Measurements from ENCODE around the gene SLC18B1. TPM values are rescaled to one million over a fixed set of nuclear protein-coding genes. Genes with fewer than 3 reads are reported as not detected.
"Not testable (repeated sequence)": the region's sequence is repeated elsewhere in the genome, so short reads cannot be mapped to it uniquely, and the experiment has no call there.

The SLC18B1 gene
- polyA plus RNA-seq, 1 donor: 27.9 TPM

GRCh38 chr6:132777881-132778280 lies 20.6 kb downstream of the SLC18B1 start:
- WGBS (ENCODE audit: insufficient coverage, low lambda C conversion rate): 80% methylated on average over 1 of the region's 8 CpGs
- not testable (repeated sequence) for H3K27me3 ChIP-seq (ENCODE audit: control insufficient read depth, insufficient read depth, low read length); H3K9me3 ChIP-seq (ENCODE audit: control insufficient read depth, low read depth, low read length); H3K27ac ChIP-seq (ENCODE audit: low read length); H3K4me1 ChIP-seq (ENCODE audit: control insufficient read depth, insufficient read depth, low read length); H3K4me3 ChIP-seq (ENCODE audit: low read length); DNase-seq
- H3K36me3 ChIP-seq (ENCODE audit: control insufficient read depth, insufficient read depth, low read length): peaks cover 30% of the 10 kb centered on the region

GRCh38 chr6:132768051-132768517 lies 30.4 kb downstream of the SLC18B1 start:
- Histone ChIP-seq H3K9me3 (ENCODE audit: control insufficient read depth, low read depth, low read length) (no peaks in the 10 kb centered on the region), H3K36me3 (ENCODE audit: control insufficient read depth, insufficient read depth, low read length) (peaks cover 16% of the 10 kb centered on the region), H3K27me3 (ENCODE audit: control insufficient read depth, insufficient read depth, low read length) (no peaks in the 10 kb centered on the region), H3K4me1 (ENCODE audit: control insufficient read depth, insufficient read depth, low read length) (peaks cover 11% of the 10 kb centered on the region), H3K27ac (ENCODE audit: low read length) (no peak overlapping the region), H3K4me3 (ENCODE audit: low read length) (no peak overlapping the region)
- WGBS (ENCODE audit: insufficient coverage, low lambda C conversion rate): no CpG with 5 or more reads among the region's 6 CpGs
- DNase-seq: peak; percentile 49 to 74

GRCh38 chr6:132765560-132765959 lies 32.9 kb downstream of the SLC18B1 start:
- no peak for DNase-seq

GRCh38 chr6:132764370-132764769 lies 34.1 kb downstream of the SLC18B1 start:
- DNase-seq: peak in 1 of 2 donors; percentile 20
- Histone ChIP-seq H3K4me3 (ENCODE audit: low read length) (no peak overlapping the region), H3K36me3 (ENCODE audit: control insufficient read depth, insufficient read depth, low read length) (peaks cover 2% of the 10 kb centered on the region), H3K9me3 (ENCODE audit: control insufficient read depth, low read depth, low read length) (no peaks in the 10 kb centered on the region), H3K4me1 (ENCODE audit: control insufficient read depth, insufficient read depth, low read length) (peaks cover 11% of the 10 kb centered on the region), H3K27ac (ENCODE audit: low read length) (no peak overlapping the region), H3K27me3 (ENCODE audit: control insufficient read depth, insufficient read depth, low read length) (no peaks in the 10 kb centered on the region)

More at GRCh38 chr6:132765560-132765959, 32.9 kb downstream of the SLC18B1 start:
- H3K36me3 ChIP-seq (ENCODE audit: control insufficient read depth, insufficient read depth, low read length): peaks cover 9% of the 10 kb centered on the region
- H3K27ac ChIP-seq (ENCODE audit: low read length): no peak overlapping the region
- no peaks in the 10 kb centered on the region for H3K9me3 ChIP-seq (ENCODE audit: control insufficient read depth, low read depth, low read length)
- no peak overlapping the region for H3K4me3 ChIP-seq (ENCODE audit: low read length)
- 80% methylated on average over 1 of the region's 1 CpG for WGBS (ENCODE audit: insufficient coverage, low lambda C conversion rate)
- peaks cover 11% of the 10 kb centered on the region for H3K4me1 ChIP-seq (ENCODE audit: control insufficient read depth, insufficient read depth, low read length)
- H3K27me3 ChIP-seq (ENCODE audit: control insufficient read depth, insufficient read depth, low read length): no peaks in the 10 kb centered on the region

- Histone ChIP-seq H3K4me3 (ENCODE audit: low read length) (no peak overlapping the region), H3K36me3 (ENCODE audit: control insufficient read depth, insufficient read depth, low read length) (no peaks in the 10 kb centered on the region), H3K27me3 (ENCODE audit: control insufficient read depth, insufficient read depth, low read length) (no peaks in the 10 kb centered on the region), H3K4me1 (ENCODE audit: control insufficient read depth, insufficient read depth, low read length) (peaks cover 11% of the 10 kb centered on the region), H3K9me3 (ENCODE audit: control insufficient read depth, low read depth, low read length) (no peaks in the 10 kb centered on the region), H3K27ac (ENCODE audit: low read length) (no peak overlapping the region)
- peak; percentile 19 to 24 for DNase-seq
- WGBS (ENCODE audit: insufficient coverage, low lambda C conversion rate): no CpG with 5 or more reads among the region's 2 CpGs
Observed at GRCh38 chr6:132763269-132763668, 35.2 kb downstream of the SLC18B1 start.

GRCh38 chr6:132760256-132760655 lies 38.2 kb downstream of the SLC18B1 start:
- no peaks in the 10 kb centered on the region for H3K36me3 ChIP-seq (ENCODE audit: control insufficient read depth, insufficient read depth, low read length)
- H3K4me3 ChIP-seq (ENCODE audit: low read length): no peak overlapping the region
- peaks cover 11% of the 10 kb centered on the region for H3K4me1 ChIP-seq (ENCODE audit: control insufficient read depth, insufficient read depth, low read length)
- no peaks in the 10 kb centered on the region for H3K27me3 ChIP-seq (ENCODE audit: control insufficient read depth, insufficient read depth, low read length)
- H3K27ac ChIP-seq (ENCODE audit: low read length): no peak overlapping the region
- H3K9me3 ChIP-seq (ENCODE audit: control insufficient read depth, low read depth, low read length): no peaks in the 10 kb centered on the region
- DNase-seq: no peak
- WGBS (ENCODE audit: insufficient coverage, low lambda C conversion rate): no CpG with 5 or more reads among the region's 3 CpGs

GRCh38 chr6:132758689-132759088 lies 39.7 kb downstream of the SLC18B1 start:
- no peak for DNase-seq
- H3K27me3 ChIP-seq (ENCODE audit: control insufficient read depth, insufficient read depth, low read length): no peaks in the 10 kb centered on the region
- no CpG with 5 or more reads among the region's 2 CpGs for WGBS (ENCODE audit: insufficient coverage, low lambda C conversion rate)

GRCh38 chr6:132752255-132752654 lies 46.2 kb downstream of the SLC18B1 start:
- Histone ChIP-seq H3K36me3 (ENCODE audit: control insufficient read depth, insufficient read depth, low read length) (no peaks in the 10 kb centered on the region), H3K27me3 (ENCODE audit: control insufficient read depth, insufficient read depth, low read length) (no peaks in the 10 kb centered on the region), H3K9me3 (ENCODE audit: control insufficient read depth, low read depth, low read length) (no peaks in the 10 kb centered on the region), H3K27ac (ENCODE audit: low read length) (no peak overlapping the region), H3K4me1 (ENCODE audit: control insufficient read depth, insufficient read depth, low read length) (no peaks in the 10 kb centered on the region), H3K4me3 (ENCODE audit: low read length) (no peak overlapping the region)
- WGBS (ENCODE audit: insufficient coverage, low lambda C conversion rate): no CpG with 5 or more reads among the region's 1 CpG
- DNase-seq: no peak

More at GRCh38 chr6:132758689-132759088, 39.7 kb downstream of the SLC18B1 start:
- Histone ChIP-seq H3K9me3 (ENCODE audit: control insufficient read depth, low read depth, low read length) (no peaks in the 10 kb centered on the region), H3K36me3 (ENCODE audit: control insufficient read depth, insufficient read depth, low read length) (no peaks in the 10 kb centered on the region), H3K4me1 (ENCODE audit: control insufficient read depth, insufficient read depth, low read length) (peaks cover 6% of the 10 kb centered on the region), H3K27ac (ENCODE audit: low read length) (no peak overlapping the region), H3K4me3 (ENCODE audit: low read length) (no peak overlapping the region)

- no peaks in the 10 kb centered on the region for H3K36me3 ChIP-seq (ENCODE audit: control insufficient read depth, insufficient read depth, low read length)
- no peaks in the 10 kb centered on the region for H3K4me1 ChIP-seq (ENCODE audit: control insufficient read depth, insufficient read depth, low read length)
- no peak overlapping the region for H3K27ac ChIP-seq (ENCODE audit: low read length)
- no peak for DNase-seq
- no peaks in the 10 kb centered on the region for H3K9me3 ChIP-seq (ENCODE audit: control insufficient read depth, low read depth, low read length)
- H3K4me3 ChIP-seq (ENCODE audit: low read length): no peak overlapping the region
- no CpG with 5 or more reads among the region's 1 CpG for WGBS (ENCODE audit: insufficient coverage, low lambda C conversion rate)
- no peaks in the 10 kb centered on the region for H3K27me3 ChIP-seq (ENCODE audit: control insufficient read depth, insufficient read depth, low read length)
Observed at GRCh38 chr6:132751828-132752227, 46.6 kb downstream of the SLC18B1 start.

GRCh38 chr6:132751306-132751705 lies 47.1 kb downstream of the SLC18B1 start:
- DNase-seq: no peak
- no peaks in the 10 kb centered on the region for H3K27me3 ChIP-seq (ENCODE audit: control insufficient read depth, insufficient read depth, low read length)
- 100% methylated on average over 1 of the region's 4 CpGs for WGBS (ENCODE audit: insufficient coverage, low lambda C conversion rate)
- no peaks in the 10 kb centered on the region for H3K4me1 ChIP-seq (ENCODE audit: control insufficient read depth, insufficient read depth, low read length)
- no peaks in the 10 kb centered on the region for H3K36me3 ChIP-seq (ENCODE audit: control insufficient read depth, insufficient read depth, low read length)
- no peak overlapping the region for H3K4me3 ChIP-seq (ENCODE audit: low read length)
- no peak overlapping the region for H3K27ac ChIP-seq (ENCODE audit: low read length)
- H3K9me3 ChIP-seq (ENCODE audit: control insufficient read depth, low read depth, low read length): no peaks in the 10 kb centered on the region

GRCh38 chr6:132750455-132751248 lies 47.8 kb downstream of the SLC18B1 start:
- H3K27me3 ChIP-seq (ENCODE audit: control insufficient read depth, insufficient read depth, low read length): no peaks in the 10 kb centered on the region
- no peak overlapping the region for H3K27ac ChIP-seq (ENCODE audit: low read length)
- no peaks in the 10 kb centered on the region for H3K9me3 ChIP-seq (ENCODE audit: control insufficient read depth, low read depth, low read length)
- no peaks in the 10 kb centered on the region for H3K36me3 ChIP-seq (ENCODE audit: control insufficient read depth, insufficient read depth, low read length)
- 85% methylated on average over 2 of the region's 8 CpGs for WGBS (ENCODE audit: insufficient coverage, low lambda C conversion rate)
- no peak for DNase-seq
- H3K4me1 ChIP-seq (ENCODE audit: control insufficient read depth, insufficient read depth, low read length): no peaks in the 10 kb centered on the region
- no peak overlapping the region for H3K4me3 ChIP-seq (ENCODE audit: low read length)
